GM12864 (cell line): ENCODE results near the gene LYAR.
"Not testable (repeated sequence)": the region's sequence is repeated elsewhere in the genome, so short reads cannot be mapped to it uniquely, and the experiment has no call there.

Experiments
- DNase-seq: peaks from one replicate; pipeline ENCODE4 v3.0.0-alpha.2; 2011; ENCODE audit warnings: low read depth
- H3K4me3 ChIP-seq: 2 replicates; pipeline ENCODE4 v1.5.1; 2011; ENCODE audit warnings: mild to moderate bottlenecking, low read depth, low read length, control low read depth
- CTCF ChIP-seq: IDR thresholded peaks from 2 replicates; pipeline ENCODE4 v1.5.1; 2011; ENCODE audit warnings: low read depth, mild to moderate bottlenecking, moderate library complexity, low read length, control low read depth, inconsistent platforms; ENCODE audit errors: missing control alignments

LYAR gene

GRCh38 chr4:4249866-4250265 is 40.1 kb downstream of the LYAR start:
- TF ChIP-seq CTCF = no peak
- H3K4me3 ChIP-seq = no peak overlapping the region
- no peak for DNase-seq

GRCh38 chr4:4249342-4249741 is 40.6 kb downstream of the LYAR start:
- not testable (repeated sequence) for DNase-seq, H3K4me3 ChIP-seq

- H3K4me3 ChIP-seq = peak overlapping the region; percentile 84
- no peak for TF ChIP-seq CTCF
- DNase-seq = no peak
Observed at GRCh38 chr4:4248885-4249203, 41.1 kb downstream of the LYAR start.

- peak within 1 kb of the TSS; percentile 84 for H3K4me3 ChIP-seq
- TF ChIP-seq CTCF = peak; percentile 8
- DNase-seq = peak; percentile 82
Observed at GRCh38 chr4:4248029-4248884, 41.7 kb downstream of the LYAR start, which contains the start of gene TMEM128. Gene TMEM128, minus strand, starts transcription at chr4:4248223. Its CDS starts 21 bp downstream, at chr4:4248202.

- no peak for TF ChIP-seq CTCF
- no peak for DNase-seq
- H3K4me3 ChIP-seq = peak overlapping the region; percentile 84
Observed at GRCh38 chr4:4247696-4248028, 42.3 kb downstream of the LYAR start.

- no peak for DNase-seq
- TF ChIP-seq CTCF = no peak
- no peak overlapping the region for H3K4me3 ChIP-seq
Observed at GRCh38 chr4:4245172-4245571, 44.8 kb downstream of the LYAR start.

GRCh38 chr4:4239551-4239950 is 50.4 kb downstream of the LYAR start:
- DNase-seq, H3K4me3 ChIP-seq: not testable (repeated sequence)

- TF ChIP-seq CTCF = no peak
- no peak overlapping the region for H3K4me3 ChIP-seq
- DNase-seq = no peak
Observed at GRCh38 chr4:4233610-4234009, 56.3 kb downstream of the LYAR start.
